WTC11 (cell line): ENCODE data around the gene TMEM164. TPM values are rescaled to one million over a fixed set of nuclear protein-coding genes. Genes with fewer than 3 reads are reported as not detected.

Experiments used
- microRNA-seq: library from miRNA; unstranded; fragments of <30 nt; microRNA quantifications from one replicate; pipeline ENCODE4 v1.2.0, GENCODE V29; 2022; ENCODE audit warnings: borderline number of aligned reads
- total RNA-seq: library from RNA; stranded (reverse); gene quantifications from 3 replicates; pipeline ENCODE4 v1.2.3, GENCODE V29; 2021

The TMEM164 gene
- total RNA-seq, 1 experiment from 2014 or later: 16.0 TPM

Small RNAs within 50 kb of the gene (microRNA-seq; reads per million reads assigned to microRNA genes)
- gene MIR3978: not detected
- 1,769 reads per million, percentile 94 among the genes with 10 or more reads in this experiment for gene MIR652
